Measurements from ENCODE around the gene HELB. TPM values are rescaled to one million over a fixed set of nuclear protein-coding genes. Genes with fewer than 3 reads are reported as not detected.

HELB gene
- polyA plus RNA-seq, 2 of the 4 experiments (the other 2 are of a cell fraction) = 1.1 to 5.6 TPM

DNA sequence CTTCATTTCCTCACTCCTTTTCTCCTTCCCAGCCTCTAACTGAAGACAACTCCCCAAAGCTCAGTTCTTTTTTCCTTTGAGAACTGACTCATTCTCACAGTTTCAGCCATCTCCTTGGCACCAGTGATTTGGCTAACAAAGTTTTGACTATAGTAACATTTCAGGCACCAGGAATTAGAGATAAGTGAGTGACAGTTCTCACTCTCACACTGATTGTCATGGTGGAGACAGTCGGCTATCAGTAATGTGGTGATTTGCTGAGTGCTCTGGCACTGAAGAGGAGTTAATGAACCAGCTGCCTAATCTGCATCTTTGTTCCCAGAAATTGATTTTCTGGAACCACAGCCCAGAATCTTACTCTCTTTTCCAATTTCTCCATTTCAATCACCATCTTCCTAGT lies 29.5 kb downstream of the HELB start (continued):
- TF ChIP-seq HOXB13 (CRISPR knock-in tag; IDR thresholded peaks at IDR 0.05; ENCODE audit: low read depth) (no peak), RAD21 (conservative IDR thresholded peaks at IDR 0.05 in 1 of 2, IDR thresholded peaks at IDR 0.05 in 1 of 2) (no peak)

DNA sequence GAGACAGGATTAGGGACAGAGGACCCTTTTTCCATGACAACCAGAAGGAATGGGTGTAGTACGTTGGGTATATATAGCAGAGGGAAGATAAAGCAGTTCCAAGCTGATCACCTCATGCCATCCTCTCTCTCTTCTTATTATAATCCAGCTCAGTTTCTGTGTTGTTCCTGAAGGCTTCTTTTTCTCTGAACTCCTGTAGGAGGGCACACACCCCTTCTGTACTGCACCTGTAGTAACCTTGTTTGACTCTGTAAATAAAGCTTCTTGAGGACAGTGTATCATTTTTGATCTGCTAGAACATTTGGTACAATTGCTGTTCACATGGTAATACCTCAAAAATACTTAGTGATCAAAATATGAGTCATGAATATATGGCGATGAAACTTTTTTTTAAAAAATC lies 33.5 kb downstream of the HELB start:
- DNase-seq (ENCODE audit: low read depth in 1 of 2, low spot score in 1 of 2) (no peak), FAIRE-seq (no peak), ATAC-seq (no peak)
- H3K4me1 ChIP-seq = no peaks in the 10 kb centered on the region
- no peak for TF ChIP-seq NR3C1 (IDR thresholded peaks at IDR 0.05)
- WGBS (ENCODE audit: missing lambda C conversion rate) = 90% methylated on average over 2 of the region's 2 CpGs
- ChIA-PET CTCF (interaction anchor here (0.6 to 1.5 kb wide), 2 partner anchors 57 to 67 kb away, joined by 3 read pairs; no protein-coding TSS in a partner anchor), POLR2A (no interaction called here)
- H3K9me3 ChIP-seq = no peaks in the 10 kb centered on the region
- no peak overlapping the region for H3K4me3 ChIP-seq
- no peak overlapping the region for H3K4me2 ChIP-seq
- H3K27ac ChIP-seq = no peak overlapping the region

DNA sequence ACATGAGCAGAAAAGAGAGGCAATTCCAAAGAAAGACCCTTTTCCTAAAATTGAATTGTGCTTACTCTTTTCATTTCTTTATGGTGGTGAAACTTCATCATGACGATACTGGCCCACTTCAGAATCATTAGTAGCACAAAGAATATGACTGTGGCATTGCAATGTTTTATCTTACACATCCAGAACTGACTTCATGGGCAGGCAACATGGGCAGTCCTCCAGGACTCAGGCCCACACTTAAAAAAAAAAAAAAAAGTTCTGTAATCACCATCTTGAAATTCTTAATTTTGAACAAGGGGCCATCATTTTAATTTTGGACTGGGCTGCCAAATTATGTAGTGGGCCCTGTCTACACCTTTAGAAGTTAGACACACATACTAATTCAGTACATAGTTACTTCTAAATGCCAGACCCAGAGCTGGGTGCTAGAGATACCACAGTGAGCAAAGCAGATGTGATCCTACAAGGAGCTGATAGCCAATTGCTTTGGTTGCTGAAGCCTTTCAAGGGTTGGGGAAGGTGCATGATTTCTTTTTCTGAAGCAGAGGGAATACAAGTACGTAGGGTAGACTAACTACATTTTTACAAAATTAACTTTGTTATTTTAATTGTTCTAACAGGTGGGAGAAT lies 35.2 kb downstream of the HELB start:
- Histone ChIP-seq H3K4me3 (no peak overlapping the region), H3K27ac (no peak overlapping the region), H3K9me3 (no peaks in the 10 kb centered on the region), H3K4me1 (no peaks in the 10 kb centered on the region), H3K4me2 (no peak overlapping the region)
- no peak for TF ChIP-seq KDM5A (IDR thresholded peaks at IDR 0.05)
- TF ChIP-seq MAZ (IDR thresholded peaks at IDR 0.05; ENCODE audit: borderline replicate concordance, low read depth, low read length) = no peak
- no peak for TF ChIP-seq SMC3 (IDR thresholded peaks at IDR 0.05)
- TF ChIP-seq RAD21 (conservative IDR thresholded peaks at IDR 0.05 in 1 of 2, IDR thresholded peaks at IDR 0.05 in 1 of 2) = no peak
- no peak for TF ChIP-seq JUNB (IDR thresholded peaks at IDR 0.05)
- TF ChIP-seq ZFP36 (IDR thresholded peaks at IDR 0.05; ENCODE audit: borderline replicate concordance, partially characterized antibody) = no peak
- no peak for TF ChIP-seq SREBF2 (IDR thresholded peaks at IDR 0.05)
- no peak for TF ChIP-seq HDAC2 (IDR thresholded peaks at IDR 0.05)
- TF ChIP-seq, protein P1, sequence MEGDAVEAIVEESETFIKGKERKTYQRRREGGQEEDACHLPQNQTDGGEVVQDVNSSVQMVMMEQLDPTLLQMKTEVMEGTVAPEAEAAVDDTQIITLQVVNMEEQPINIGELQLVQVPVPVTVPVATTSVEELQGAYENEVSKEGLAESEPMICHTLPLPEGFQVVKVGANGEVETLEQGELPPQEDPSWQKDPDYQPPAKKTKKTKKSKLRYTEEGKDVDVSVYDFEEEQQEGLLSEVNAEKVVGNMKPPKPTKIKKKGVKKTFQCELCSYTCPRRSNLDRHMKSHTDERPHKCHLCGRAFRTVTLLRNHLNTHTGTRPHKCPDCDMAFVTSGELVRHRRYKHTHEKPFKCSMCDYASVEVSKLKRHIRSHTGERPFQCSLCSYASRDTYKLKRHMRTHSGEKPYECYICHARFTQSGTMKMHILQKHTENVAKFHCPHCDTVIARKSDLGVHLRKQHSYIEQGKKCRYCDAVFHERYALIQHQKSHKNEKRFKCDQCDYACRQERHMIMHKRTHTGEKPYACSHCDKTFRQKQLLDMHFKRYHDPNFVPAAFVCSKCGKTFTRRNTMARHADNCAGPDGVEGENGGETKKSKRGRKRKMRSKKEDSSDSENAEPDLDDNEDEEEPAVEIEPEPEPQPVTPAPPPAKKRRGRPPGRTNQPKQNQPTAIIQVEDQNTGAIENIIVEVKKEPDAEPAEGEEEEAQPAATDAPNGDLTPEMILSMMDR (IDR thresholded peaks at IDR 0.05) = no peak
- CTCF ChIA-PET = no interaction called here
- POLR2A ChIA-PET = no interaction called here
- DNase-seq (ENCODE audit: low read depth in 1 of 2, low spot score in 1 of 2) (no peak), FAIRE-seq (no peak), ATAC-seq (no peak)
- 70% methylated on average over 2 of the region's 2 CpGs for WGBS (ENCODE audit: missing lambda C conversion rate)

GRCh38 chr12:66340131-66340530 lies 37.8 kb downstream of the HELB start:
- FAIRE-seq (no peak), ATAC-seq (no peak), DNase-seq (ENCODE audit: low read depth in 1 of 2, low spot score in 1 of 2) (no peak)
- TF ChIP-seq ZC3H11A (IDR thresholded peaks at IDR 0.05) = no peak
- TF ChIP-seq MAFK (IDR thresholded peaks at IDR 0.05; ENCODE audit: partially characterized antibody) = no peak
- TF ChIP-seq POLR2A (IDR thresholded peaks at IDR 0.05; ENCODE audit: low read length) = no peak
- no peak for TF ChIP-seq SMC3 (IDR thresholded peaks at IDR 0.05)
- TF ChIP-seq JUNB (IDR thresholded peaks at IDR 0.05) = no peak
- no peak for TF ChIP-seq SREBF2 (IDR thresholded peaks at IDR 0.05)
- TF ChIP-seq HES2 (IDR thresholded peaks at IDR 0.05) = no peak
- TF ChIP-seq ATOH8 (CRISPR knock-in tag; IDR thresholded peaks at IDR 0.05; ENCODE audit: low read depth) = no peak
- Histone ChIP-seq H3K27ac (no peak overlapping the region), H3K9me3 (no peaks in the 10 kb centered on the region), H3K4me3 (no peak overlapping the region), H3K4me1 (no peaks in the 10 kb centered on the region), H3K4me2 (no peak overlapping the region)
- WGBS (ENCODE audit: missing lambda C conversion rate) = 73% methylated on average over 2 of the region's 2 CpGs
- POLR2A ChIA-PET = no interaction called here
- CTCF ChIA-PET = no interaction called here

DNA sequence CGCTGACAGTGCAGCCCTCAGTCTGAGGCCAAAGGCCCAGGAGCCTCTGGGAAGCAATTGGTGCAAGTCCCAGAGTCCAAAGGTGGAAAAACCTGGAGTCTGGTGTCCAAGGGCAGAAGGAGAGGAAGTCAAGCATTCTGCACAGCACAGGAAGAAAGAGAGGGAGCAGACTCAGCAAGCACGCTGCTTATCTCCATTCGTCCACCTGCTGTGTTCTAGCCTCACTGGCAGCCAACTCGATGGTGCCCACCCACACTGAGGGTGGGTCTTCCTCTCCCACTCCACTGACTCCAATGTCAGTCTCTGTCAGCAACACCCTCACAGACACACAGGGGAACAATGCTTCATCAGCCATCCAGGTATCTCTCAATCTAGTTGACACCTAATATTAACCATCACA lies 38.8 kb downstream of the HELB start:
- FAIRE-seq = no peak
- no peak for DNase-seq (ENCODE audit: low read depth in 1 of 2, low spot score in 1 of 2)
- 92% methylated on average over 4 of the region's 4 CpGs for WGBS (ENCODE audit: missing lambda C conversion rate)
- ChIA-PET CTCF (no interaction called here), POLR2A (no interaction called here)
- ATAC-seq = no peak
- Histone ChIP-seq H3K4me2 (no peak overlapping the region), H3K4me3 (no peak overlapping the region), H3K4me1 (no peaks in the 10 kb centered on the region), H3K9me3 (no peaks in the 10 kb centered on the region), H3K27ac (no peak overlapping the region)
- TF ChIP-seq ZFP36 (IDR thresholded peaks at IDR 0.05; ENCODE audit: borderline replicate concordance, partially characterized antibody) (no peak), HES2 (IDR thresholded peaks at IDR 0.05) (no peak), RFX5 (IDR thresholded peaks at IDR 0.05) (no peak), BCL3 (IDR thresholded peaks at IDR 0.05) (no peak)
- TF ChIP-seq, protein P1 (IDR thresholded peaks at IDR 0.05) = no peak
